Measurements from ENCODE around the gene GAS7. TPM values are rescaled to one million over a fixed set of nuclear protein-coding genes. Genes with fewer than 3 reads are reported as not detected.

The GAS7 gene
- total and polyA plus RNA-seq, 2 experiments from 2014 or later, result 1.9 to 10.7 TPM

GRCh38 chr17:10063730-10064241, 134.6 kb downstream of the GAS7 start:
- Mint-ChIP-seq H3K9me3 (peaks cover 13% of the 10 kb centered on the region), H3K27me3 (ENCODE audit: insufficient read depth, low read depth, poor library complexity) (peaks cover 7% of the 10 kb centered on the region), H3K27ac (peak overlapping the region; percentile 16; the same call in 1 of the 2 replicates), H3K4me1 (peaks cover 24% of the 10 kb centered on the region), H3K4me3 (no peak overlapping the region), H3K36me3 (ENCODE audit: low read depth) (no peaks in the 10 kb centered on the region)
- Histone ChIP-seq H4K20me1 (replicated peaks; ENCODE audit: insufficient read depth) (no peaks in the 10 kb centered on the region), H2AFZ (no peak overlapping the region), H3K4me1 (ENCODE audit: insufficient read depth) (no peaks in the 10 kb centered on the region), H3K27me3 (ENCODE audit: insufficient read depth) (no peaks in the 10 kb centered on the region), H3K27ac (ENCODE audit: low read depth) (no peak overlapping the region), H3F3A (replicated peaks; ENCODE audit: low read depth) (no peaks in the 10 kb centered on the region), H3K4me2 (no peak overlapping the region), H3K36me3 (ENCODE audit: insufficient read depth) (no peaks in the 10 kb centered on the region), H3K9me2 (ENCODE audit: insufficient read depth) (no peaks in the 10 kb centered on the region), H3K4me3 (no peak overlapping the region), H3K79me2 (replicated peaks; ENCODE audit: insufficient read depth) (no peaks in the 10 kb centered on the region)
- DNase-seq (ENCODE audit: low spot score), result no peak
- TF ChIP-seq ZNF462 (CRISPR knock-in tag; IDR thresholded peaks at IDR 0.05) (no peak), JUNB (IDR thresholded peaks at IDR 0.05; ENCODE audit: unreplicated experiment) (no peak), STAT1 (IDR thresholded peaks at IDR 0.05; ENCODE audit: unreplicated experiment) (no peak), EZH2phosphoT487 (IDR thresholded peaks at IDR 0.05; ENCODE audit: unreplicated experiment) (no peak), EZH2 (IDR thresholded peaks at IDR 0.05; ENCODE audit: low read depth, unreplicated experiment) (no peak), POLR2AphosphoS5 (IDR thresholded peaks at IDR 0.05; ENCODE audit: low read depth) (no peak), ZNF331 (CRISPR knock-in tag; IDR thresholded peaks at IDR 0.05; ENCODE audit: low read depth) (no peak), REST (IDR thresholded peaks at IDR 0.05; ENCODE audit: unreplicated experiment) (no peak)
- ATAC-seq, result no peak
